ENCODE measurements around the gene CDK1.

DNA sequence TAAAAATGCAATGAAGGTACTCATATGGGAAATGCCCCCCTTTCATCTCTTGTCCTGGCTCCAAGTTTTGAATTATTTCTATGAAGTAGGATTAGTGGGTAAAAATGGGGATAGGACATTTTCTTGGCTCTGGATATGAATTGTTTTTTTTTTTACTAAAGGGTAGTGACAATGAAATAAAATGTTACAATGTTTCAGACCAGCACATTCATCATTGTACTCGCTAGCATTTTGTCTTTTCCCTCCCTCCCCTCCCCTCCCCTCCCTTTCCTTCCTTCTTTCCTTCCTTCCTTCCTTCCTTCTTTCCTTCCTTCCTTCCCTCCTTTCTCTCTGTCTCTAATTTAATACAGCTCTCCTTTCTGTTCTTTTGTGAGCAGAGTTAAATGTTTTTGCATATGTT lies 64.4 kb downstream of the CDK1 start:
- TF ChIP-seq, protein P1, sequence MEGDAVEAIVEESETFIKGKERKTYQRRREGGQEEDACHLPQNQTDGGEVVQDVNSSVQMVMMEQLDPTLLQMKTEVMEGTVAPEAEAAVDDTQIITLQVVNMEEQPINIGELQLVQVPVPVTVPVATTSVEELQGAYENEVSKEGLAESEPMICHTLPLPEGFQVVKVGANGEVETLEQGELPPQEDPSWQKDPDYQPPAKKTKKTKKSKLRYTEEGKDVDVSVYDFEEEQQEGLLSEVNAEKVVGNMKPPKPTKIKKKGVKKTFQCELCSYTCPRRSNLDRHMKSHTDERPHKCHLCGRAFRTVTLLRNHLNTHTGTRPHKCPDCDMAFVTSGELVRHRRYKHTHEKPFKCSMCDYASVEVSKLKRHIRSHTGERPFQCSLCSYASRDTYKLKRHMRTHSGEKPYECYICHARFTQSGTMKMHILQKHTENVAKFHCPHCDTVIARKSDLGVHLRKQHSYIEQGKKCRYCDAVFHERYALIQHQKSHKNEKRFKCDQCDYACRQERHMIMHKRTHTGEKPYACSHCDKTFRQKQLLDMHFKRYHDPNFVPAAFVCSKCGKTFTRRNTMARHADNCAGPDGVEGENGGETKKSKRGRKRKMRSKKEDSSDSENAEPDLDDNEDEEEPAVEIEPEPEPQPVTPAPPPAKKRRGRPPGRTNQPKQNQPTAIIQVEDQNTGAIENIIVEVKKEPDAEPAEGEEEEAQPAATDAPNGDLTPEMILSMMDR (IDR thresholded peaks at IDR 0.05; ENCODE audit: insufficient read depth, low read depth, low read length) = no peak
- TF ChIP-seq EZH2 (IDR thresholded peaks at IDR 0.05; ENCODE audit: insufficient read depth, low read length) = no peak

Measured in astrocyte (in vitro differentiated cells and primary cell).